ENCODE data around the gene KRT78. TPM values are rescaled to one million over a fixed set of nuclear protein-coding genes. Genes with fewer than 3 reads are reported as not detected.
"Not testable (repeated sequence)": the region's sequence is repeated elsewhere in the genome, so short reads cannot be mapped to it uniquely, and the experiment has no call there.

KRT78 gene
- total RNA-seq, 2 experiments from 2014 or later, result not detected

DNA sequence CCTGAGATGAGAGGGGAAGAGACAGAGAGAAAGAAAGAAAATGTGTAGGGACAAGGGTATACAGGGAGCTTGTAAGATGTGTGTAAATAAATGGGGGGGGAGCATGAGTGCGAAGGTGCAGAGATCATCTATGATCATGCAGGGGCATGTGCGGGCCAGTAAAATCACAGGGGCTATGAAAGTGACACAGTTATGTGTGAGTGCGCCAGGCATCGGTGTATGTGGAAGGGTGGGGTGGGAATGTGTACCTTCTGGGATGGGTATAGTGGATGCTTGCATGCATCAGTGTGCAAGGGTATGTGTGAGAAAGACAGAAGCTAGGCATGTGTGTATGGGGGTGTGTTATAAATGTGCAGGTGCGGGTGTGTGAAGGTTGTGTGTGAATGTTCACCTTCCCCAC, 18.4 kb upstream of the KRT78 start:
- H3K4me1 Mint-ChIP-seq, result peaks cover 23% of the 10 kb centered on the region
- H3K9me3 Mint-ChIP-seq, result no peaks in the 10 kb centered on the region
- CTCF ChIA-PET, result interaction anchor here (0.7 to 6.6 kb wide), 8 partner anchors 10 to 284 kb away, joined by 3 to 72 read pairs (median 6); no protein-coding TSS in a partner anchor
- DNase-seq, result no peak
- no peak overlapping the region for H3K27ac Mint-ChIP-seq
- no peak overlapping the region for H3K4me3 Mint-ChIP-seq
- no peaks in the 10 kb centered on the region for H3K27me3 Mint-ChIP-seq
- POLR2A ChIA-PET, result interaction anchor here (0.6 kb wide), 1 partner anchor 8 kb away, joined by 4 read pairs; no protein-coding TSS in a partner anchor
- no peaks in the 10 kb centered on the region for H3K36me3 Mint-ChIP-seq (ENCODE audit: low read depth)

DNA sequence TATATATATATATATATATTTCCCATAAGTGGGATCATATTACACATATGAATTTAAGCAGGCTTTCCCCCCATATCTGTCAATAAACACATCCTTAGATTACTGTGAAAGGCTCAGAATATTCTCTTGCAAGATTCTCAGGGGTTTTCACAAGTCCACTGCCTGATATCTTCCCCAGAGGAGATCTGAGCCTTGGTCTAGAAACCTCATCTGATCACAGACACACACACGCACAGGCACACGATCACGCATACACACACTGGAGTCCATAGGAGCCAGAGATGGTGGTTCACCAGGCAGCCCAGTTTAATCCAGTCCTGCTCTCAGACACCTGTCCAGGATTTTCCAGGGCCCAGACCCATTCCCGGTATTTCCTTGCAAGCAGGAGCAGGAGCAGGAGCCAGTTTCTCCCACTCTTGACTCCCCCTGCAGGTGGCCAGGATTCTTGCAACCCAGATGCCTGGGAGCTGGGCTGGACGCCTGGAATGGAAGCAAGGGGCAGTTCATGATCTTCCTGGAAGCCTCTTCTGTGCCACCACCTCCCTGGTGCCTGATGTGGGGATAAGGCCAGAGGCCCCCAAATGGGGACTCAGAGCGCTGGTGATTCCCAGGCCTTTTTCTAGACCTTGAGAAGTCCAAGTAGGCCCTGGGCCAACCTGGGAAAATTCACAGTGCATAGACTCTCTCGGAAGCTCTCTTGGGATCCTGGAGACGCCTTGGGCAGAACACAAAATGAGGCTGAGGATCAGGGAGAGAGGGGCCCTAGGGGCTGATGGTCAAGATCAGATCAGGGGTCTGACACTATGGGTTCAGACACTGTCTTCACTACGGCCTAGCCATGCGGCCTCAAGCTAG, 16.5 kb upstream of the KRT78 start:
- Mint-ChIP-seq H3K27ac (no peak overlapping the region), H3K9me3 (no peaks in the 10 kb centered on the region), H3K4me3 (no peak overlapping the region), H3K4me1 (peaks cover 12% of the 10 kb centered on the region), H3K36me3 (ENCODE audit: low read depth) (no peaks in the 10 kb centered on the region), H3K27me3 (no peaks in the 10 kb centered on the region)
- ChIA-PET CTCF (interaction anchor here (0.6 to 6.6 kb wide), 6 partner anchors 8 to 279 kb away, joined by 3 to 72 read pairs (median 3); no protein-coding TSS in a partner anchor), POLR2A (no interaction called here)
- no peak for DNase-seq

DNA sequence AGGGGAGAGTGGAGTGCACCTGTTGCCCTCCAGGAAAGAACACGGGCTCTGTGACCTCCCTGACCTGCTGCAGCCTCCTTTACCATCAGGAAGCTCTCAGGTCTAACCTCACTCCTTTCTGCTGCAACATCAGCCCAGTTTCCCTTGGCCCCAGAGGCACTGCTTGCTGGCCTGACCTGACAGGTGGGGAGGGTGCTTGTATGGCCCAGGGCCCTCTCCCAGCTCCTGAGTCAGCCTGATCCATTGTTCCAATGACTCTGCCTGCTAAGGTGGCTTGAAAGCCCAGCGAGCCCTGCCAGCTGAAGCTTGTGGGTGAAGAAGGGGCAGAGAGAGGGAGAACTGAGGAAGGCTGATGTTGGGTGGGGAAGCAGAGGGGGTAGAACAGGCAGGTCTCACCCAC, 13.2 kb upstream of the KRT78 start:
- Mint-ChIP-seq H3K9me3 (no peaks in the 10 kb centered on the region), H3K36me3 (ENCODE audit: low read depth) (no peaks in the 10 kb centered on the region), H3K27ac (no peak overlapping the region), H3K4me3 (no peak overlapping the region), H3K4me1 (peaks cover 1% of the 10 kb centered on the region), H3K27me3 (peaks cover 3% of the 10 kb centered on the region)
- CTCF ChIA-PET, result interaction anchor here (1.7 to 2.5 kb wide), 2 partner anchors 9 to 18 kb away, joined by 5 to 7 read pairs; no protein-coding TSS in a partner anchor
- POLR2A ChIA-PET, result no interaction called here
- no peak for DNase-seq

DNA sequence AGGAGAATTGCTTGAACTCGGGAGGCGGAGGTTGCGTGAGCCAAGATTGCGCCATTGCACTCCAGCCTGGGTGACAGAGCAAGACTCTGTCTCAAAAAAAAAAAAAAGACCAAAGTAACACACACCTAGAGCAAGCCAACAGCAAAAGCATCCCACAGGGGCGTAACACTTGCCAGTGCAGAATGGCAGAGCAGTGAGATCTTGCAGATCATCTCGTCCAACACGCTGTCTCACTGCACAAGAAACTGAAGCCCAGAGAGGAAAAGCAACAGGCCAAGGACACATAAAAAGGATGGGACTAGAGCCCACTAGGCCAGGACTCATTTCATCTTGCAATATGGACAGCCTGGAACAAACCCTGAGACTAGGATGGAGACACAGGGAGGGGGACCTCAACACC, 12.7 kb upstream of the KRT78 start:
- CTCF ChIA-PET, result interaction anchor here (1.7 to 2.5 kb wide), 2 partner anchors 9 to 18 kb away, joined by 5 to 7 read pairs; no protein-coding TSS in a partner anchor
- Mint-ChIP-seq H3K27me3 (peaks cover 7% of the 10 kb centered on the region), H3K9me3 (no peaks in the 10 kb centered on the region)

DNA sequence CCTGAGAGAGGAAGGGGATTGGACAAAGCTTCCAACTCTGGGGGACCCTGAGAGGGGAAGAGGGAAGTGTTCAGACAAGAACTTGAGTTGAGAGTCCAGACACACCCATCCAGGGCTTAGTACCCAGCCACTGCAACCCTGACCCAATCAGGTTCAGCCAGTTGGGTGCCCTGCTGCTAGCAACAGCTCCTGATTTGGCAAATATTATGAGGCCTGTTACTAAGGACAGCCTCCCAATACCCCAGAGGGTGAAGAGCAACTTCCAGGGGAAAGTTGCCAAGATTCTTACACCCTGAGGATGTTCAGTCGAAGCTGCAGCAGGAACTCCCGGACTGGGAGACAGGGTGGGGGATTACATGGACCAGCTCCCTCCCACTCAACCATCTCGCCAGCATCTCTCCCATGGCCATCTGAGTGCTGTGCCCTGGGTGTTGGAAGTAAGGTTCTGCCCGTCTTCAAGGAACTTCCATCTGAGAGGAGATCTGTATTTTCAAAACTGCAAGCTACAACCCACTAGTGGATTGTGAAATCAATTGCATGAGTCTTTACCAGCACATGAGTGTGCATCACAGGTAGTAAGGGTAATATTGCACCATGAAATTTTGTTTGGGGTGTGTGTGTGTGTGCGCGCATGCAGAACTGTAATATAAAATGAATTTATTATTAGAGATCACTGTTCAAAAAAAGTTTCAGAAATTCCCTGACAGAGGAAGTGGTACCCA, 11.5 kb upstream of the KRT78 start:
- Mint-ChIP-seq H3K4me1 (no peaks in the 10 kb centered on the region), H3K36me3 (ENCODE audit: low read depth) (no peaks in the 10 kb centered on the region), H3K9me3 (no peaks in the 10 kb centered on the region), H3K4me3 (no peak overlapping the region), H3K27ac (no peak overlapping the region), H3K27me3 (peaks cover 12% of the 10 kb centered on the region)
- CTCF ChIA-PET, result interaction anchor here (1.9 to 2.5 kb wide), 2 partner anchors 10 to 20 kb away, joined by 7 to 9 read pairs; no protein-coding TSS in a partner anchor
- POLR2A ChIA-PET, result no interaction called here
- DNase-seq, result no peak

More for the DNA sequence above, 12.7 kb upstream of the KRT78 start:
- Mint-ChIP-seq H3K4me1 (no peaks in the 10 kb centered on the region), H3K27ac (no peak overlapping the region), H3K36me3 (ENCODE audit: low read depth) (no peaks in the 10 kb centered on the region), H3K4me3 (no peak overlapping the region)
- no peak for DNase-seq
- POLR2A ChIA-PET, result no interaction called here

DNA sequence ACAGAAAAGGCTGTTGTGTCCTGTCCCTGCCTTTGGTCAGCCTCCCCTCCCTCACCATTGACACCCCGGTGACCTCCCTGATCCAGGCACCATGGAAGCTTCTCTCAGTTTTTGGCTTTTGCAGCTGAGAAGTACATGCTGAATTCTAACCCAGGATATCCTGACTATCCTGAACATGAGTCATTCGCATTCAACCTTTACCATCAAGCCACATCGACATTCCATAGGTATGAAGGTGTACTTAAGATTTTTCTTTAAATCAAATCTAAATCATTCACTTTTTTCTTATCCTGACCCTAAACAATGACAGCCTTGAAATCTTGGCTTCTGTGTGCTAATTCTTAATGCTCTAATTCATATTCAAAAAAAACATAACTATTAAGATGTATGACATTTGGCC, 8.7 kb upstream of the KRT78 start:
- CTCF ChIA-PET, result interaction anchor here (1.8 kb wide), 1 partner anchor 10 kb away, joined by 6 read pairs; no protein-coding TSS in a partner anchor

DNA sequence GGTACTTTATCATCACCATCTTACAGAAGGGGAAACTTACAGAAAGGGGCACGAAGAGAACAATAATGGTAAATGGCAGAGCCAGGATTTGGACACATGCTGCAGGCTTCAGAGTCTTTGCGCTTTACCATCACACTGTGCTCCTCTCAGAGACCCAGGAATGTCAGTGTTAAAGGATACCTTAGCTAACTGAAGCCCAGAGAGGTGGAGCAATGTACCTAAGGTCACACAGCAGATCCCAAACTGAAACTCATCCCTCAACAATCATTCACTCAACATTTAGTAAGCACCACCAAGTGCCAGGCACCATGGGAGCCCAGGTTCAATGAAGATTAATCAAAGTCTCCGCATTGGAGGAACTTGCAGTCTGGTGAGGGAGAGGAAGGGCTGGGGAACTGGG, 8.0 kb upstream of the KRT78 start:
- Mint-ChIP-seq H3K27ac (no peak overlapping the region), H3K36me3 (ENCODE audit: low read depth) (no peaks in the 10 kb centered on the region), H3K9me3 (no peaks in the 10 kb centered on the region), H3K4me3 (no peak overlapping the region), H3K27me3 (peaks cover 36% of the 10 kb centered on the region), H3K4me1 (no peaks in the 10 kb centered on the region)
- ChIA-PET POLR2A (no interaction called here), CTCF (interaction anchor here (1.8 kb wide), 1 partner anchor 11 kb away, joined by 6 read pairs; no protein-coding TSS in a partner anchor)
- DNase-seq, result no peak

More for the DNA sequence above, 8.7 kb upstream of the KRT78 start:
- no peaks in the 10 kb centered on the region for H3K9me3 Mint-ChIP-seq
- H3K27me3 Mint-ChIP-seq, result peaks cover 30% of the 10 kb centered on the region
- H3K36me3 Mint-ChIP-seq (ENCODE audit: low read depth), result no peaks in the 10 kb centered on the region
- POLR2A ChIA-PET, result no interaction called here
- no peak for DNase-seq
- H3K27ac Mint-ChIP-seq, result no peak overlapping the region
- no peak overlapping the region for H3K4me3 Mint-ChIP-seq
- H3K4me1 Mint-ChIP-seq, result no peaks in the 10 kb centered on the region

DNA sequence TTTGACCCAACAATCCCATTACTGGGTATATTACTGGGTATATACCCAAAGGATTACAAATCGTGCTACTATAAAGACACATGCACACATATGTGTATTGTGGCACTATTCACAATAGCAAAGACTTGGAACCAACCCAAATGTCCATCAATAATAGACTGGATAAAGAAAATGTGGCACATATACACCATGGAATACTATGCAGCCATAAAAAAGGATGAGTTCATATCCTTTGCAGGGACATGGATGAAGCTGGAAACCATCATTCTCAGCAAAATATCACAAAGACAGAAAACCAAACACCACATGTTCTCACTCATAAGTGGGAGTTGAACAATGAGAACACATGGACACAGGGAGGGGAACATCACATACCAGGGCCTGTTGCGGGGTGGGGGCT, 7.3 kb upstream of the KRT78 start:
- H3K4me1 Mint-ChIP-seq; DNase-seq; H3K4me3 Mint-ChIP-seq; POLR2A ChIA-PET; H3K27ac Mint-ChIP-seq; H3K9me3 Mint-ChIP-seq; H3K36me3 Mint-ChIP-seq (ENCODE audit: low read depth): not testable (repeated sequence)
- CTCF ChIA-PET, result interaction anchor here (1.8 kb wide), 1 partner anchor 11 kb away, joined by 6 read pairs; no protein-coding TSS in a partner anchor
- H3K27me3 Mint-ChIP-seq, result peaks cover 40% of the 10 kb centered on the region

DNA sequence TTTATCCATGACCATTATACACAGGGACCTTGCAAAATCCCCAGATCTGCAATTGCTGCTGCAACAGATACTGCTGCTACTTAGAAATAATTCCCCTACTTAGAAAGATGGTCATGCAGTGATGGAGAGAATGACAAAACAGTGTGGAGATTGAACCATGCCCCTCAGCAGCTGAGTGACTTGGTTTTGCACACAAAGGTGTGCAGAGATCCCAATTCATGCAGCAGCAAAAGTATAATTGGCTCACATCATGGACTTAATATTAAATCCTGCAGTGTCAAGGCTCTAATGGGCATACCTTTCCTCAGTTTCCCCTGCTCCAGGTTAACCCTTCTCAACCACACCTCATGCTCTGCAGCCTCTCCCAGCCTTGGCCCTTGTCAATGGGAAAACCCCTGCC, 3.0 kb upstream of the KRT78 start:
- CTCF ChIA-PET, result interaction anchor here (1.6 kb wide), 1 partner anchor 19 kb away, joined by 5 read pairs; no protein-coding TSS in a partner anchor
- Mint-ChIP-seq H3K9me3 (no peaks in the 10 kb centered on the region), H3K4me1 (no peaks in the 10 kb centered on the region), H3K27me3 (peaks cover 40% of the 10 kb centered on the region), H3K4me3 (no peak overlapping the region), H3K36me3 (ENCODE audit: low read depth) (no peaks in the 10 kb centered on the region), H3K27ac (no peak overlapping the region)
- no peak for DNase-seq
- POLR2A ChIA-PET, result no interaction called here

DNA sequence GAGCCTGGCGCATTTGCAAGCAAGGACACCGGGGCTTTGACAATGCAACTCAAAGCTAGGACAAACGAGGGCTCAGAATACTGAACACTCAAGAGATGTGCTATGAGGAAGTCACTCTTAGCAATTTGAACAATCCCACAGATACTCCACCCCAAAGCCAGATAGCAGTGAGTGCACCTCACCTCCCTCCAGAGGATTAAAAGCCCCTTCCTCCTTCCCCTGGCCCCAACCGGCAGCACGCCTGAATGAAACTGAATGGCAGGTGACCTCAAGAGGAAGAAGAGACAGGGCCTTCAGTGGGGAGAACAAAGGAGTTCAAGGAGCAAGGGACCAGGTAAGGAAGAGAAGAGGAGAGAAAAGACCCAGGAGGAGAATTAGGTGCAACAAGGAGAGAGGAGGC, 1.9 kb upstream of the KRT78 start:
- Mint-ChIP-seq H3K4me3 (no peak overlapping the region), H3K36me3 (ENCODE audit: low read depth) (no peaks in the 10 kb centered on the region), H3K4me1 (no peaks in the 10 kb centered on the region), H3K9me3 (no peaks in the 10 kb centered on the region), H3K27me3 (peaks cover 37% of the 10 kb centered on the region), H3K27ac (no peak overlapping the region)
- no peak for DNase-seq
- ChIA-PET POLR2A (no interaction called here), CTCF (no interaction called here)

DNA sequence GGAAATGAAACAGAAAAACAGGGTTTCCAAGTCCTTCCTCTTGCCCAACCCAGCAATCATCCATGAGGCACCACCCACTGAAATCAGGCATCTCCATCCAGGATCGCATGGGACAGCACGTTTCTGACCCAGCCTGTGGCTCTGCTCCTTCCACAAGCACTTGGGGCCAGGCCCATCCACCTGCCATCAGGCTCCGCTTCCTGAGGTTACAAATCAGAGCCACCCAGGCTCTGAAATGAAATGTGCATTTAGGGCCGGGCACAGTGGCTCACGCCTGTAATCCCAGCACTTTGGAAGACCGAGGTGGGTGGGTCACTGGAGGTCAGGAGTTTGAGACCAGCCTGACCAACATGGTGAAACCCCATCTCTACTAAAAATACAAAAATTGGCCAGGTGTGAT, 717 bp upstream of the KRT78 start:
- CTCF ChIA-PET, result no interaction called here
- Mint-ChIP-seq H3K27ac (no peak overlapping the region), H3K4me3 (no peak overlapping the region), H3K36me3 (ENCODE audit: low read depth) (no peaks in the 10 kb centered on the region), H3K27me3 (peaks cover 26% of the 10 kb centered on the region), H3K9me3 (no peaks in the 10 kb centered on the region), H3K4me1 (no peaks in the 10 kb centered on the region)
- no peak for DNase-seq
- POLR2A ChIA-PET, result no interaction called here

DNA sequence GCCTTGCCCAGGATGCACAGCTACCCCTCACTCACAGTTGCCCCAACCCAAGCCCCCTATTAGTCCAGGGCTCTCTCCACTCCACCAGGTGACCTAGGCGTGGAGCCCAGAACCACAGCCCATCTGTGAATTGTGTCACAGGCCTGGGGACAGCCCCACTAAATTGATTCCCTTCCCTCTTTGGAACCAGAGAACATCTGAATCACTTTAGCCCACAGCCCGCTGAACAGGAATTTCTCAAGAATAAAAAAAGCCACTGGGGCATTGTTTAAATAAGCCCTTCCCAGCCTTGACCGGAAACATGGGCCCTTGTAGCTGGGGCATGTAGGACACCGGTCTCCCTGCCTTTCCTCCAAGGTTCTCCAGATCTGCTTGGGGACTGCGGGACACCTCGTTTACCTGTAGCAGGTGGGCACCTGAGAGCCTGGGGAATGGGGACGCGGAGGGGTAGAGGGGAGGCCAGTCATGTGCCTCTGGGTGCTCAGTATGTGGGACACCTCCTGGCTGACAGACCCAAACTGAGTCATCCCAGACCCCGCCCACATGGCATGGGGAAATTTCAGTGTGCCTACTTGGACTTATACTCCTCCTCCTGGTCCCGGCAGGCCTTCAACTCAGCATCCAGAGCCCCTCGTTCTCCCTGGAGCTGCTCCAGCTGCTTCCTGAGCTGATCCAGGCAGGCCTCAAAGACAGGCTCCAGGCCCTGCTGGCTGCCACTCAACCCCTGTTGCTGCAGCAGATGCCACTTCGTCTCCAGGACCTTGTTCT, 1.3 kb downstream of the KRT78 start:
- H3K27me3 Mint-ChIP-seq, result peaks cover 16% of the 10 kb centered on the region
- ChIA-PET POLR2A (no interaction called here), CTCF (no interaction called here)
- no peaks in the 10 kb centered on the region for H3K9me3 Mint-ChIP-seq
- DNase-seq, result no peak
- H3K4me3 Mint-ChIP-seq, result no peak overlapping the region
- H3K4me1 Mint-ChIP-seq, result no peaks in the 10 kb centered on the region
- no peak overlapping the region for H3K27ac Mint-ChIP-seq
- H3K36me3 Mint-ChIP-seq (ENCODE audit: low read depth), result no peaks in the 10 kb centered on the region

Measured in activated CD4-positive, alpha-beta memory T cell treated with anti-CD3 and anti-CD28 coated beads, Interleukin-2, amount 10 ng/mL, durations not matched to agents 7 days and 5 days (primary cell).